HG02885 (cell line): ENCODE measurements around the gene PTK7.
"Not testable (repeated sequence)": the region's sequence is repeated elsewhere in the genome, so short reads cannot be mapped to it uniquely, and the experiment has no call there.

Source experiments
- ATAC-seq: cut with Tn5 transposase; IDR thresholded peaks from one replicate; pipeline ENCODE4 v1.9.1; 2021; ENCODE audit warnings: mild to moderate bottlenecking; ENCODE audit not compliant: unreplicated experiment, poor library complexity

PTK7 gene

GRCh38 chr6:43138267-43138666 lies 62.2 kb downstream of the PTK7 start:
- ATAC-seq: no peak

DNA sequence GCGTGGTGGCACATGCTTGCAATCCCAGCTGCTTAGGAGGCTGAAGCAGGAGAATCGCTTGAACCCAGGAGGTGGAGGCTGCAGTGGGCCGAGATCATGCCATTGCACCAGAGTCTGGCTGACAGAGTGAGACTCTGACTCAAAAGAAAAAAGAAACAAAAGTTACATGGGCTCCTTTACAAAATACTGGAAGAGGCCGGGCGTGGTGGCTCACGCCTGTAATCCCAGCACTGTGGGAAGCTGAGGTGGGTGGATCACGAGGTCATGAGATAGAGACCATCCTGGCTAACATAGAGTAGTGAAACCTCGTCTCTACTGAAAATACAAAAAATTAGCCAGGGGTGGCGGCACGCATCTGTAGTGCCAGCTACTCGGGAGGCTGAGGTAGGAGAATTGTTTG lies 63.9 kb downstream of the PTK7 start:
- not testable (repeated sequence) for ATAC-seq

DNA sequence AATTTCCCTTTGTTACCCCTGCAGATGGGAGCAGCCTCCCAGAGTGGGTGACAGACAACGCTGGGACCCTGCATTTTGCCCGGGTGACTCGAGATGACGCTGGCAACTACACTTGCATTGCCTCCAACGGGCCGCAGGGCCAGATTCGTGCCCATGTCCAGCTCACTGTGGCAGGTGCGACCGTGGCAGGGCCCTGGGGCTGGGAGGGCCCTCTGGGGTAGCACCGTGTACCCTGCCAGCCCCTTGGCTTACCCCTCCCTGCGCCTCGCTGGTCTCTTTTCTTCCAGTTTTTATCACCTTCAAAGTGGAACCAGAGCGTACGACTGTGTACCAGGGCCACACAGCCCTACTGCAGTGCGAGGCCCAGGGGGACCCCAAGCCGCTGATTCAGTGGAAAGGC lies 65.5 kb downstream of the PTK7 start:
- no peak for ATAC-seq

- no peak for ATAC-seq
Observed at GRCh38 chr6:43142101-43142500, 66.0 kb downstream of the PTK7 start.

- ATAC-seq: peak; percentile 80
Observed at GRCh38 chr6:43143235-43144128, 67.4 kb downstream of the PTK7 start.

- no peak for ATAC-seq
Observed at GRCh38 chr6:43144879-43145278, 68.8 kb downstream of the PTK7 start.

- no peak for ATAC-seq
Observed at GRCh38 chr6:43146261-43146660, 70.1 kb downstream of the PTK7 start.

GRCh38 chr6:43146709-43147688 lies 70.9 kb downstream of the PTK7 start:
- no peak for ATAC-seq

DNA sequence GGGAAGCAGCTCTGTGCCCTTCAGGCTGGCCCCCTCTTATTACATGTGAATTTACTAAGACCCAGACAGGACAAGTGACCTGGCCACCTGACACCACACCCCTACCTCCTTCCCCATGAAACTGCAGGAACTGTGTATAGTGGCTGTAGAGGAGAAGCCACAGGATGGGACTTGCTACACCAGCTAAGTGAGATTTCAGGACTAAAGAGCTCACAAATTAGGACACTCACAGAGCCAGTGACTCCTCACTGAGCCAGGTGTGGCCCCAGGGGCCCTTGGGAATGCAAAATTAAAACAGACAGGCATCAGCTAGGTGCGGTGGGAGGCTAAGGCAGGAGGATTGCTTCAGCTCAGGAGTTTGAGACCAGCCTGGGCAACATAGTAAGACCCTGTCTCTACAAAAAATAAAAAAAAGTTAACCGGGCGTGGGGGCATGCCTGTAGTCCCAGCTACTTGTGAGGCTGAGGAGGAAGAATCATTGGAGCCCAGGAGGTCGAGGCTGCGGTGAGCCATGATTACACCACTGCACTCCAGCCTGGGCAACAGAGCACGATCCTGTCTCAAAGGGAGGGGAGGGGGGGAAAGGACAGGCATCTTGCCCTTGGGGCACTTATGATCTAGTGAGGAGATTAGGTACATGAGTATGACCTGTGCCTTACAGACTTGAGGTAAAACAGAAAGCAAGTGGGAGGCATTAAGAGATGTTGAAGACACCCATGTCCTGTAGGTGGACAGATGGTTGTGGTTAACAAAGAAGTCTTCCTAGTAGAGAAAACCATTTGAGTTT lies 71.8 kb downstream of the PTK7 start:
- ATAC-seq: no peak

- ATAC-seq: no peak
Observed at GRCh38 chr6:43149265-43149664, 73.2 kb downstream of the PTK7 start.

- no peak for ATAC-seq
Observed at GRCh38 chr6:43150051-43150751, 74.1 kb downstream of the PTK7 start.

DNA sequence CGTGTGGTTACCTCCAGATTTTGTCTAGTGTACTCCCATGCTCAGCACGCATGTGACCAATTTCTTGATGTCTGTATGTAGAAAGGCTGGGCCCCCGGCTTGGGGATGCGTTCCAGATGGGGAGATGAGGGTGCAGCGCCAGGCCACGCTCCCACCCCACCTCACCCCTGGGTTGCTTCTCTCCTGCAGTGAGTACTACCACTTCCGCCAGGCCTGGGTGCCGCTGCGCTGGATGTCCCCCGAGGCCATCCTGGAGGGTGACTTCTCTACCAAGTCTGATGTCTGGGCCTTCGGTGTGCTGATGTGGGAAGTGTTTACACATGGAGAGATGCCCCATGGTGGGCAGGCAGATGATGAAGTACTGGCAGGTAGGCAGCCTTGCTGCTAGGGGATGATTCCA lies 83.5 kb downstream of the PTK7 start:
- no peak for ATAC-seq

DNA sequence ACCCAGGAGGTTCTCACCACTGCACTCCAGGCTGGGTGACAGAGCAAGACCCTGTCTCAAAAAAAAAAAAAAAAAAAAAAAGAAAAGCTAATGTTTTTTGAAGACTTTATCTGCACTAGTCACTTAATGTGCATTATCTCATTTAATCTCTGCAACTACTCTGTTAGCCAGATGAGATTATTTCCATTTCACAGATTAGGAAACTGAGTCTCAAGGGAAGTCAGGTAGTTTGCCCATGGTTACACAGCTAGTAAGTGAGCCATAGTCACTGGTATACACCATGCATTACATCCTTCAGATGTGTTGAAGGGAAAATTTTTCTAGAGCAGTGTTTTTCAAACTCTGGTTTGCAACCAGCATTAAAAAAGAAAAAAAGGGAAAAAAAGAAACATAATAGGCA lies 87.8 kb downstream of the PTK7 start:
- no peak for ATAC-seq

GRCh38 chr6:43170417-43170930 lies 94.4 kb downstream of the PTK7 start:
- no peak for ATAC-seq

GRCh38 chr6:43170931-43171706 lies 95.0 kb downstream of the PTK7 start, which contains the start of gene SRF:
Gene SRF (plus strand): TSS chr6:43171269. CDS start chr6:43171657, 388 bp downstream.
- ATAC-seq: peak; percentile 69

GRCh38 chr6:43171707-43172103 lies 95.6 kb downstream of the PTK7 start:
- ATAC-seq: no peak

DNA sequence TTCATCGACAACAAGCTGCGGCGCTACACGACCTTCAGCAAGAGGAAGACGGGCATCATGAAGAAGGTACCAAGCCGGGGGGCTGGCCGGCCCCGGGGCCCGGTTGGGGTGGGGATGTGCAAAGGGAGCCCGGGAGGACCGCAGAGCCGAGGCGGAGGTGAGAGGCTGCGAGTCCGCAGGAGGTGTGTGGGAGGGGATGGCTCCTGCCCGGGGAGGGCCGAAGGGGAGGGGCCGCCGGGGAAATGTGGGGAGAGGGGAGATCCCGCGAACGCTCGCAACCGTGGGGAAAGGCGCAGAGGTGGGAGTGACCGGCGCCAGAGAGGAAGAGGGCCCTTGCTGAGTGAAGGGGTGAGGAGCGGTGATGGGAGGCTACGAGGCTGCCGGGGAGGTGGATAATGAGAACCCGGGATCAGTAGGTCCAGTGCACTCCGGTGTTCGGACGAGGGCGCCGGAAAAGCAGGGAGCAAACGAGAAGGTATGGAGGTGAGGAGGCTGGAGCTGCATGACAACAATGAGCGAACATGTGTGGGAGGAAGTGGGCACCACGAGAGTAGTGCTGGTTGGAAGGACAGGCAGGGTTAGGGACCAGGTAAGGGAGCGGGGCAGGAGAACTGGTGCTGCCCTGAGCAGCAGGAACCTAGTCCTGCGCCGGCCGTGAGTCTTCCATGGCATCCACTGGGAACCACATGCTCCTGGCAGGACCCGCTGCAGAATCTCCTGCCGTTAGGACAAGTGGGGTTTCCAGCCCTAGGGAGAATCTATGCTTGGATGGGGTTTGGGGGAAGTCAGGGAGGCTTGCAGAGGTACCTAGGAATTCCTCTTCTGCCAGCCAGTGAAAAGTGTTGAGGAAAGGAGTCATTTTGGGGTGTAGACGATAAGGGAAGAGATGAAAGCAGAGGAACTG lies 96.2 kb downstream of the PTK7 start:
- no peak for ATAC-seq
